ENCODE results near the gene G3BP2. TPM values are rescaled to one million over a fixed set of nuclear protein-coding genes. Genes with fewer than 3 reads are reported as not detected.

The G3BP2 gene
- polyA plus RNA-seq, 2 of the 4 experiments (the other 2 are of a cell fraction): 159 to 179 TPM

- POLR2A ChIA-PET: no interaction called here
- Histone ChIP-seq H3K27ac (no peak overlapping the region), H3K4me2 (no peak overlapping the region), H3K4me3 (no peak overlapping the region), H3K4me1 (no peaks in the 10 kb centered on the region), H3K9me3 (no peaks in the 10 kb centered on the region)
- 92% methylated on average over 3 of the region's 3 CpGs for WGBS (ENCODE audit: missing lambda C conversion rate)
- CTCF ChIA-PET: no interaction called here
- DNase-seq (ENCODE audit: low read depth in 1 of 2, low spot score in 1 of 2) (no peak), ATAC-seq (no peak), FAIRE-seq (no peak)
- TF ChIP-seq NR3C1 (IDR thresholded peaks at IDR 0.05) (no peak), JUNB (IDR thresholded peaks at IDR 0.05) (no peak), HMGXB4 (CRISPR knock-in tag; IDR thresholded peaks at IDR 0.05; ENCODE audit: borderline replicate concordance) (no peak), MYC (IDR thresholded peaks at IDR 0.05; ENCODE audit: borderline replicate concordance, low read length) (no peak), RARB (CRISPR knock-in tag; IDR thresholded peaks at IDR 0.05) (no peak), RNF2 (IDR thresholded peaks at IDR 0.05; ENCODE audit: borderline replicate concordance, low read depth) (no peak), RAD21 (conservative IDR thresholded peaks at IDR 0.05 in 1 of 2, IDR thresholded peaks at IDR 0.05 in 1 of 2) (no peak), USF2 (IDR thresholded peaks at IDR 0.05) (no peak), TP53 (CRISPR knock-in tag; IDR thresholded peaks at IDR 0.05) (no peak), MAFK (IDR thresholded peaks at IDR 0.05; ENCODE audit: partially characterized antibody) (no peak), EHMT2 (IDR thresholded peaks at IDR 0.05; ENCODE audit: low read depth) (no peak), EHF (CRISPR knock-in tag; IDR thresholded peaks at IDR 0.05) (no peak), HEYL (CRISPR knock-in tag; IDR thresholded peaks at IDR 0.05) (no peak), MAX (IDR thresholded peaks at IDR 0.05) (no peak), EP300 (IDR thresholded peaks at IDR 0.05) (no peak), CHD4 (IDR thresholded peaks at IDR 0.05; ENCODE audit: borderline replicate concordance) (no peak), ESRRA (IDR thresholded peaks at IDR 0.05; ENCODE audit: borderline replicate concordance, low read length) (no peak), SREBF2 (IDR thresholded peaks at IDR 0.05) (no peak), PHF8 (IDR thresholded peaks at IDR 0.05; ENCODE audit: borderline replicate concordance, low read depth) (no peak)
These were observed 6.8 kb upstream of the G3BP2 start for GRCh38 chr4:75679876-75680575.

GRCh38 chr4:75678965-75679364, 5.8 kb upstream of the G3BP2 start:
- Histone ChIP-seq H3K27ac (no peak overlapping the region), H3K4me3 (no peak overlapping the region), H3K4me2 (no peak overlapping the region), H3K4me1 (peaks cover 5% of the 10 kb centered on the region), H3K9me3 (no peaks in the 10 kb centered on the region)
- no peak for TF ChIP-seq EHF (CRISPR knock-in tag; IDR thresholded peaks at IDR 0.05)
- no peak for TF ChIP-seq MAX (IDR thresholded peaks at IDR 0.05)
- TF ChIP-seq BHLHE40 (IDR thresholded peaks at IDR 0.05; ENCODE audit: low read depth, low read length): no peak
- TF ChIP-seq CBX8 (IDR thresholded peaks at IDR 0.05): no peak
- no peak for TF ChIP-seq MYC (IDR thresholded peaks at IDR 0.05; ENCODE audit: borderline replicate concordance, low read length)
- TF ChIP-seq NFE2L2 (conservative IDR thresholded peaks at IDR 0.05; ENCODE audit: low read length): no peak
- no peak for TF ChIP-seq HOXA7 (CRISPR knock-in tag; IDR thresholded peaks at IDR 0.05)
- TF ChIP-seq ATOH8 (CRISPR knock-in tag; IDR thresholded peaks at IDR 0.05; ENCODE audit: low read depth): no peak
- TF ChIP-seq MAZ (IDR thresholded peaks at IDR 0.05; ENCODE audit: borderline replicate concordance, low read depth, low read length): no peak
- no peak for TF ChIP-seq HDAC2 (IDR thresholded peaks at IDR 0.05)
- TF ChIP-seq HOXB13 (CRISPR knock-in tag; IDR thresholded peaks at IDR 0.05; ENCODE audit: low read depth): no peak
- no peak for TF ChIP-seq HES2 (IDR thresholded peaks at IDR 0.05)
- no peak for TF ChIP-seq POLR2AphosphoS2 (conservative IDR thresholded peaks at IDR 0.05; ENCODE audit: low read length)
- TF ChIP-seq RNF2 (IDR thresholded peaks at IDR 0.05; ENCODE audit: borderline replicate concordance, low read depth): no peak
- DNase-seq (ENCODE audit: low read depth in 1 of 2, low spot score in 1 of 2) (no peak), FAIRE-seq (no peak), ATAC-seq (no peak)
- ChIA-PET POLR2A (no interaction called here), CTCF (interaction anchor here (1.2 to 1.6 kb wide), 2 partner anchors 45 to 169 kb away, joined by 4 to 5 read pairs; partner anchors contain the start of gene USO1)

Measured in A549 (cell line).